ENCODE data around the gene RPS6KB2. TPM values are rescaled to one million over a fixed set of nuclear protein-coding genes. Genes with fewer than 3 reads are reported as not detected.

The RPS6KB2 gene
- total and polyA plus RNA-seq, 2 experiments from 2014 or later: 29.5 to 41.3 TPM

GRCh38 chr11:67469508-67469811 lies 41.2 kb downstream of the RPS6KB2 start (continued):
- no peak for TF ChIP-seq EZH2 (IDR thresholded peaks at IDR 0.05; ENCODE audit: low read depth, unreplicated experiment)
- no peak for TF ChIP-seq ZNF331 (CRISPR knock-in tag; IDR thresholded peaks at IDR 0.05; ENCODE audit: low read depth)
- TF ChIP-seq EZH2phosphoT487 (IDR thresholded peaks at IDR 0.05; ENCODE audit: unreplicated experiment): no peak
- TF ChIP-seq REST (IDR thresholded peaks at IDR 0.05; ENCODE audit: unreplicated experiment): no peak
- TF ChIP-seq POLR2AphosphoS5 (IDR thresholded peaks at IDR 0.05; ENCODE audit: low read depth): no peak
- TF ChIP-seq CREB1 (CRISPR knock-in tag; IDR thresholded peaks at IDR 0.05; ENCODE audit: low read depth): no peak
- TF ChIP-seq, protein P1, sequence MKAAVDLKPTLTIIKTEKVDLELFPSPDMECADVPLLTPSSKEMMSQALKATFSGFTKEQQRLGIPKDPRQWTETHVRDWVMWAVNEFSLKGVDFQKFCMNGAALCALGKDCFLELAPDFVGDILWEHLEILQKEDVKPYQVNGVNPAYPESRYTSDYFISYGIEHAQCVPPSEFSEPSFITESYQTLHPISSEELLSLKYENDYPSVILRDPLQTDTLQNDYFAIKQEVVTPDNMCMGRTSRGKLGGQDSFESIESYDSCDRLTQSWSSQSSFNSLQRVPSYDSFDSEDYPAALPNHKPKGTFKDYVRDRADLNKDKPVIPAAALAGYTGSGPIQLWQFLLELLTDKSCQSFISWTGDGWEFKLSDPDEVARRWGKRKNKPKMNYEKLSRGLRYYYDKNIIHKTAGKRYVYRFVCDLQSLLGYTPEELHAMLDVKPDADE (IDR thresholded peaks at IDR 0.05): no peak
- TF ChIP-seq, protein P2, sequence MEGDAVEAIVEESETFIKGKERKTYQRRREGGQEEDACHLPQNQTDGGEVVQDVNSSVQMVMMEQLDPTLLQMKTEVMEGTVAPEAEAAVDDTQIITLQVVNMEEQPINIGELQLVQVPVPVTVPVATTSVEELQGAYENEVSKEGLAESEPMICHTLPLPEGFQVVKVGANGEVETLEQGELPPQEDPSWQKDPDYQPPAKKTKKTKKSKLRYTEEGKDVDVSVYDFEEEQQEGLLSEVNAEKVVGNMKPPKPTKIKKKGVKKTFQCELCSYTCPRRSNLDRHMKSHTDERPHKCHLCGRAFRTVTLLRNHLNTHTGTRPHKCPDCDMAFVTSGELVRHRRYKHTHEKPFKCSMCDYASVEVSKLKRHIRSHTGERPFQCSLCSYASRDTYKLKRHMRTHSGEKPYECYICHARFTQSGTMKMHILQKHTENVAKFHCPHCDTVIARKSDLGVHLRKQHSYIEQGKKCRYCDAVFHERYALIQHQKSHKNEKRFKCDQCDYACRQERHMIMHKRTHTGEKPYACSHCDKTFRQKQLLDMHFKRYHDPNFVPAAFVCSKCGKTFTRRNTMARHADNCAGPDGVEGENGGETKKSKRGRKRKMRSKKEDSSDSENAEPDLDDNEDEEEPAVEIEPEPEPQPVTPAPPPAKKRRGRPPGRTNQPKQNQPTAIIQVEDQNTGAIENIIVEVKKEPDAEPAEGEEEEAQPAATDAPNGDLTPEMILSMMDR (conservative IDR thresholded peaks at IDR 0.05; ENCODE audit: low read depth in 2 of 2): no peak
- no peak for TF ChIP-seq ZNF114 (CRISPR knock-in tag; IDR thresholded peaks at IDR 0.05)
- no peak for TF ChIP-seq NANOG (IDR thresholded peaks at IDR 0.05; ENCODE audit: borderline replicate concordance)

- no peaks in the 10 kb centered on the region for H4K20me1 ChIP-seq (replicated peaks; ENCODE audit: insufficient read depth)
- H3K27me3 ChIP-seq (ENCODE audit: insufficient read depth): no peaks in the 10 kb centered on the region
- no peak overlapping the region for H3K27ac ChIP-seq (ENCODE audit: low read depth)
- Mint-ChIP-seq H3K4me3 (no peak overlapping the region), H3K9me3 (no peaks in the 10 kb centered on the region), H3K27ac (no peak overlapping the region), H3K4me1 (peaks cover 7% of the 10 kb centered on the region), H3K27me3 (ENCODE audit: insufficient read depth, low read depth, poor library complexity) (peaks cover 16% of the 10 kb centered on the region), H3K36me3 (ENCODE audit: low read depth) (no peaks in the 10 kb centered on the region; the same call in 2 of the 3 replicates)
- H3K79me2 ChIP-seq (replicated peaks; ENCODE audit: insufficient read depth): peaks cover 3% of the 10 kb centered on the region; the same call in 1 of the 2 replicates
- no peak for DNase-seq (ENCODE audit: low spot score)
- no peaks in the 10 kb centered on the region for H3K9me2 ChIP-seq (ENCODE audit: insufficient read depth)
- H3K4me1 ChIP-seq (ENCODE audit: insufficient read depth): peaks cover 6% of the 10 kb centered on the region; the same call in 1 of the 2 replicates
- ATAC-seq: no peak
- no peaks in the 10 kb centered on the region for H3K36me3 ChIP-seq (ENCODE audit: insufficient read depth)
- H2AFZ ChIP-seq: no peak overlapping the region
- H3K4me3 ChIP-seq: no peak overlapping the region
- H3K4me2 ChIP-seq: no peak overlapping the region
- no peaks in the 10 kb centered on the region for H3F3A ChIP-seq (replicated peaks; ENCODE audit: low read depth)
- TF ChIP-seq ZNF331 (CRISPR knock-in tag; IDR thresholded peaks at IDR 0.05; ENCODE audit: low read depth): no peak
- TF ChIP-seq EZH2phosphoT487 (IDR thresholded peaks at IDR 0.05; ENCODE audit: unreplicated experiment): no peak
- TF ChIP-seq NANOG (IDR thresholded peaks at IDR 0.05; ENCODE audit: borderline replicate concordance): no peak
- no peak for TF ChIP-seq STAT1 (IDR thresholded peaks at IDR 0.05; ENCODE audit: unreplicated experiment)
- TF ChIP-seq POLR2AphosphoS5 (IDR thresholded peaks at IDR 0.05; ENCODE audit: low read depth): no peak
- no peak for TF ChIP-seq JUNB (IDR thresholded peaks at IDR 0.05; ENCODE audit: unreplicated experiment)
- TF ChIP-seq CREB1 (CRISPR knock-in tag; IDR thresholded peaks at IDR 0.05; ENCODE audit: low read depth): no peak
- TF ChIP-seq, protein P2 (conservative IDR thresholded peaks at IDR 0.05; ENCODE audit: low read depth in 2 of 2): no peak
- TF ChIP-seq, protein P1 (IDR thresholded peaks at IDR 0.05): no peak
- TF ChIP-seq EZH2 (IDR thresholded peaks at IDR 0.05; ENCODE audit: low read depth, unreplicated experiment): no peak
Measured at GRCh38 chr11:67470337-67471002, 42.2 kb downstream of the RPS6KB2 start.
